SU-DHL-6 (cell line): Measurements from ENCODE around the gene ABCB4.

Source experiments
- H2AFZ ChIP-seq: fragments of 200-600 bp; sonication (generic); 2 replicates; pipeline ENCODE4 v1.6.1; 2014; ENCODE audit warnings: low read depth, mild to moderate bottlenecking, moderate library complexity, mixed read lengths, antibody characterized with exemption, low read length; ENCODE audit not compliant: severe bottlenecking
- H3F3A ChIP-seq: fragments of 200-600 bp; shearing (Covaris generic); 2 replicates; pipeline ENCODE4 v1.6.0; 2016; ENCODE audit warnings: antibody characterized with exemption, mild to moderate bottlenecking; ENCODE audit not compliant: insufficient read depth
- H3K27ac ChIP-seq: fragments of 200-600 bp; sonication (generic); 2 replicates; pipeline ENCODE4 v1.5.1; 2016; ENCODE audit warnings: low read depth, mild to moderate bottlenecking, low read length, moderate library complexity, mixed read lengths
- H3K27me3 ChIP-seq: fragments of 200-600 bp; sonication (generic), shearing (Covaris generic); 2 replicates; pipeline ENCODE4 v1.6.0; 2014; ENCODE audit warnings: mild to moderate bottlenecking, low read length
- H3K36me3 ChIP-seq: fragments of 200-600 bp; sonication (generic); 2 replicates; pipeline ENCODE4 v1.6.1; 2014; ENCODE audit warnings: mild to moderate bottlenecking, low read length, mixed read lengths
- H3K4me2 ChIP-seq: fragments of 300-600, 200-600 bp; shearing (Covaris generic), sonication (generic); 2 replicates; pipeline ENCODE4 v1.6.0; 2014; ENCODE audit warnings: low read length, low read depth, mild to moderate bottlenecking; ENCODE audit not compliant: poor library complexity, severe bottlenecking
- H3K4me3 ChIP-seq: fragments of 200-600 bp; sonication (generic); 2 replicates; pipeline ENCODE4 v1.5.1; 2014; ENCODE audit warnings: antibody characterized with exemption, low read length, mild to moderate bottlenecking, mixed read lengths; ENCODE audit not compliant: insufficient read depth, poor library complexity, severe bottlenecking
- H3K79me2 ChIP-seq: fragments of 200-600 bp; sonication (generic); 2 replicates; pipeline ENCODE4 v1.6.1; 2014; ENCODE audit warnings: mild to moderate bottlenecking, low read length, moderate library complexity; ENCODE audit not compliant: insufficient read depth
- H3K9ac ChIP-seq: fragments of 200-600 bp; sonication (generic); 2 replicates; pipeline ENCODE4 v1.7.0; 2014; ENCODE audit warnings: mild to moderate bottlenecking, low read length
- H3K9me2 ChIP-seq: fragments of 200-600 bp; sonication (generic); replicated peaks from 2 replicates; pipeline ENCODE4 v1.6.1; 2014; ENCODE audit warnings: low read length; ENCODE audit not compliant: insufficient read depth
- H3K9me3 ChIP-seq: fragments of 200-600 bp; sonication (generic); 2 replicates; pipeline ENCODE4 v1.6.1; 2014; ENCODE audit warnings: low read length, mixed read lengths; ENCODE audit not compliant: insufficient read depth
- H4K20me1 ChIP-seq: fragments of 200-600 bp; sonication (generic); 2 replicates; pipeline ENCODE4 v1.6.1; 2014; ENCODE audit warnings: low read depth, mild to moderate bottlenecking, antibody characterized with exemption, low read length, moderate library complexity, mixed read lengths
- EZH2phosphoT487 ChIP-seq: fragments of 200-600 bp; sonication (generic), shearing (Covaris generic); conservative IDR thresholded peaks from 2 replicates; pipeline ENCODE4 v1.6.1; 2018; ENCODE audit warnings: mild to moderate bottlenecking, antibody characterized with exemption, low read length, moderate library complexity, mixed read lengths
- TF ChIP-seq, protein P1 (sequence below): fragments of 200-600 bp; sonication (generic); IDR thresholded peaks from one replicate; pipeline ENCODE4 v1.5.1; 2017; ENCODE audit warnings: antibody characterized with exemption, mild to moderate bottlenecking, low read length, moderate library complexity; ENCODE audit not compliant: insufficient read depth, poor library complexity, severe bottlenecking

ABCB4 gene

GRCh38 chr7:87459941-87460340 is 15.5 kb downstream of the ABCB4 start:
- Histone ChIP-seq H3K9me3 (no peaks in the 10 kb centered on the region), H3K79me2 (no peaks in the 10 kb centered on the region), H3K9me2 (no peaks in the 10 kb centered on the region), H3K36me3 (no peaks in the 10 kb centered on the region), H3K4me3 (no peak overlapping the region), H2AFZ (no peak overlapping the region), H3K27ac (no peak overlapping the region), H4K20me1 (no peaks in the 10 kb centered on the region), H3K27me3 (no peaks in the 10 kb centered on the region; the same call in 1 of the 2 replicates), H3F3A (no peaks in the 10 kb centered on the region), H3K4me2 (no peak overlapping the region), H3K9ac (no peak overlapping the region)
- TF ChIP-seq EZH2phosphoT487, result no peak
- TF ChIP-seq, protein P1, sequence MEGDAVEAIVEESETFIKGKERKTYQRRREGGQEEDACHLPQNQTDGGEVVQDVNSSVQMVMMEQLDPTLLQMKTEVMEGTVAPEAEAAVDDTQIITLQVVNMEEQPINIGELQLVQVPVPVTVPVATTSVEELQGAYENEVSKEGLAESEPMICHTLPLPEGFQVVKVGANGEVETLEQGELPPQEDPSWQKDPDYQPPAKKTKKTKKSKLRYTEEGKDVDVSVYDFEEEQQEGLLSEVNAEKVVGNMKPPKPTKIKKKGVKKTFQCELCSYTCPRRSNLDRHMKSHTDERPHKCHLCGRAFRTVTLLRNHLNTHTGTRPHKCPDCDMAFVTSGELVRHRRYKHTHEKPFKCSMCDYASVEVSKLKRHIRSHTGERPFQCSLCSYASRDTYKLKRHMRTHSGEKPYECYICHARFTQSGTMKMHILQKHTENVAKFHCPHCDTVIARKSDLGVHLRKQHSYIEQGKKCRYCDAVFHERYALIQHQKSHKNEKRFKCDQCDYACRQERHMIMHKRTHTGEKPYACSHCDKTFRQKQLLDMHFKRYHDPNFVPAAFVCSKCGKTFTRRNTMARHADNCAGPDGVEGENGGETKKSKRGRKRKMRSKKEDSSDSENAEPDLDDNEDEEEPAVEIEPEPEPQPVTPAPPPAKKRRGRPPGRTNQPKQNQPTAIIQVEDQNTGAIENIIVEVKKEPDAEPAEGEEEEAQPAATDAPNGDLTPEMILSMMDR, result no peak

- no peaks in the 10 kb centered on the region for H3K9me2 ChIP-seq
- no peaks in the 10 kb centered on the region; the same call in 1 of the 2 replicates for H3K27me3 ChIP-seq
- no peaks in the 10 kb centered on the region for H4K20me1 ChIP-seq
- H3K9ac ChIP-seq, result no peak overlapping the region
- TF ChIP-seq EZH2phosphoT487, result no peak
- TF ChIP-seq, protein P1, result no peak
- H3K9me3 ChIP-seq, result no peaks in the 10 kb centered on the region
- no peaks in the 10 kb centered on the region for H3K36me3 ChIP-seq
- H3F3A ChIP-seq, result no peaks in the 10 kb centered on the region
- no peak overlapping the region for H3K4me3 ChIP-seq
- no peaks in the 10 kb centered on the region for H3K79me2 ChIP-seq
- no peak overlapping the region for H2AFZ ChIP-seq
- no peak overlapping the region for H3K4me2 ChIP-seq
- H3K27ac ChIP-seq, result no peak overlapping the region
Observed at GRCh38 chr7:87458148-87458547, 17.3 kb downstream of the ABCB4 start.

- Histone ChIP-seq H3F3A (no peaks in the 10 kb centered on the region), H3K9me2 (no peaks in the 10 kb centered on the region), H3K27ac (no peak overlapping the region), H3K27me3 (no peaks in the 10 kb centered on the region), H4K20me1 (no peaks in the 10 kb centered on the region), H3K4me3 (no peak overlapping the region), H3K79me2 (no peaks in the 10 kb centered on the region), H3K9me3 (no peaks in the 10 kb centered on the region), H3K9ac (no peak overlapping the region), H3K4me2 (no peak overlapping the region), H2AFZ (no peak overlapping the region), H3K36me3 (no peaks in the 10 kb centered on the region)
- TF ChIP-seq, protein P1, result no peak
- no peak for TF ChIP-seq EZH2phosphoT487
Observed at GRCh38 chr7:87456247-87456646, 19.2 kb downstream of the ABCB4 start.
